Measurements from ENCODE around the gene HTT. TPM values are rescaled to one million over a fixed set of nuclear protein-coding genes. Genes with fewer than 3 reads are reported as not detected.

Gene HTT
- total and polyA plus RNA-seq, 9 of the 15 experiments (the other 6 are each of a cell fraction or from before 2014, with no cell fraction given): 0.66 to 31.6 (median 14.7) TPM

DNA sequence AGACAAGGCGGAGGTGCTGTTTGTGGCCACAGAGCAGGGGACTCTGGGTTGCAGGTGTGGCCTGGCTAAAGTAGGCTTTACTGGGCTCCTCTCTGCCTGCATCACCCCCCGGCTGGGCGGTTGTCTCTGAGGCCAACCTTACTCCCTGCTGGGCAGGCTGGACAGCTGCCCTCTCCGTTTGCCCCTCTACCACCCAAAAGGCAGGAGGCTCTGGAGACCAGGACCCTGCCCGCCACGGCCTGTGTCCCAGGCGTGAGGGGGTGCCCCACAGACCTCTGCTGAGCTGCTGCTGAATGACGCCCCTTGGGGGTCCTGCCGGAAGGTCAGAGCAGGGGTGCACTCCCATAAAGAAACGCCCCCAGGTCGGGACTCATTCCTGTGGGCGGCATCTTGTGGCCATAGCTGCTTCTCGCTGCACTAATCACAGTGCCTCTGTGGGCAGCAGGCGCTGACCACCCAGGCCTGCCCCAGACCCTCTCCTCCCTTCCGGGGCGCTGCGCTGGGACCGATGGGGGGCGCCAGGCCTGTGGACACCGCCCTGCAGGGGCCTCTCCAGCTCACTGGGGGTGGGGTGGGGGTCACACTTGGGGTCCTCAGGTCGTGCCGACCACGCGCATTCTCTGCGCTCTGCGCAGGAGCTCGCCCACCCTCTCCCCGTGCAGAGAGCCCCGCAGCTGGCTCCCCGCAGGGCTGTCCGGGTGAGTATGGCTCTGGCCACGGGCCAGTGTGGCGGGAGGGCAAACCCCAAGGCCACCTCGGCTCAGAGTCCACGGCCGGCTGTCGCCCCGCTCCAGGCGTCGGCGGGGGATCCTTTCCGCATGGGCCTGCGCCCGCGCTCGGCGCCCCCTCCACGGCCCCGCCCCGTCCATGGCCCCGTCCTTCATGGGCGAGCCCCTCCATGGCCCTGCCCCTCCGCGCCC is 1.1 kb upstream of the HTT start:
- H3K36me3 ChIP-seq (ENCODE audit: control insufficient read depth, insufficient read depth, low read length): no peaks in the 10 kb centered on the region
- FAIRE-seq: no peak
- CTCF ChIA-PET (ENCODE audit: low intra/inter-chr PET ratio): no interaction called here
- peak overlapping the region; percentile 78 for H3K4me2 ChIP-seq (ENCODE audit: insufficient read depth, low read length)
- H3K79me2 ChIP-seq (ENCODE audit: control insufficient read depth, insufficient read depth, low read length): peaks cover 29% of the 10 kb centered on the region
- POLR2A ChIA-PET: interaction anchor here (1.0 to 1.2 kb wide), 2 partner anchors 44 to 61 kb away, joined by 3 to 7 read pairs; no protein-coding TSS in a partner anchor
- H4K20me1 ChIP-seq (replicated peaks; ENCODE audit: control insufficient read depth, insufficient read depth, low read length): peaks cover 11% of the 10 kb centered on the region
- H2AFZ ChIP-seq (ENCODE audit: low read depth, low read length): peak overlapping the region; percentile 93
- H3K9ac ChIP-seq (ENCODE audit: insufficient read depth in 1 of 2, low read depth in 2 of 2, low read length in 2 of 2): peak overlapping the region; percentile 22 to 90; a peak in 3 of 4 replicates
- no peaks in the 10 kb centered on the region for H3K9me1 ChIP-seq (ENCODE audit: control insufficient read depth, insufficient read depth, low read length)
- H3K27me3 ChIP-seq (ENCODE audit: control insufficient read depth in 2 of 2, insufficient read depth in 2 of 2, low read length in 2 of 2): peaks cover 4 to 19% of the 10 kb centered on the region in 2 experiments; a peak in 2 of 5 replicates
- no TSS peak for BruUV-seq (replicated peaks)
- H3K4me1 ChIP-seq (replicated peaks in 1 of 2; ENCODE audit: control insufficient read depth in 2 of 2, insufficient read depth in 2 of 2, low read length in 2 of 2): peaks cover 7 to 16% of the 10 kb centered on the region in 2 experiments
- 0 out of 3 replicates have a peak overlapping the region, but pooled peaks have one; percentile 26 for H3K27ac ChIP-seq (ENCODE audit: extremely low read depth, low read depth, low read length)
- intact Hi-C loops (cut with micrococcal nuclease): no loop called here
- in situ Hi-C loops (cut with MboI): no loop called here
- WGBS (ENCODE audit: insufficient coverage, low coverage, missing lambda C conversion rate): 20% methylated on average over 15 of the region's 54 CpGs
- DNase-seq (ENCODE audit: extremely low read depth in 1 of 4, low spot score in 3 of 4): no peak
- no peaks in the 10 kb centered on the region for H3K9me3 ChIP-seq (replicated peaks; ENCODE audit: control insufficient read depth, insufficient read depth, low read depth, low read length)
- peak overlapping the region; percentile 56 for H3K4me3 ChIP-seq
- peak; percentile 82 for ATAC-seq
- TF ChIP-seq, protein P1, sequence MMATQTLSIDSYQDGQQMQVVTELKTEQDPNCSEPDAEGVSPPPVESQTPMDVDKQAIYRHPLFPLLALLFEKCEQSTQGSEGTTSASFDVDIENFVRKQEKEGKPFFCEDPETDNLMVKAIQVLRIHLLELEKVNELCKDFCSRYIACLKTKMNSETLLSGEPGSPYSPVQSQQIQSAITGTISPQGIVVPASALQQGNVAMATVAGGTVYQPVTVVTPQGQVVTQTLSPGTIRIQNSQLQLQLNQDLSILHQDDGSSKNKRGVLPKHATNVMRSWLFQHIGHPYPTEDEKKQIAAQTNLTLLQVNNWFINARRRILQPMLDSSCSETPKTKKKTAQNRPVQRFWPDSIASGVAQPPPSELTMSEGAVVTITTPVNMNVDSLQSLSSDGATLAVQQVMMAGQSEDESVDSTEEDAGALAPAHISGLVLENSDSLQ (IDR thresholded peaks at IDR 0.05): no peak
- TF ChIP-seq, protein P2, sequence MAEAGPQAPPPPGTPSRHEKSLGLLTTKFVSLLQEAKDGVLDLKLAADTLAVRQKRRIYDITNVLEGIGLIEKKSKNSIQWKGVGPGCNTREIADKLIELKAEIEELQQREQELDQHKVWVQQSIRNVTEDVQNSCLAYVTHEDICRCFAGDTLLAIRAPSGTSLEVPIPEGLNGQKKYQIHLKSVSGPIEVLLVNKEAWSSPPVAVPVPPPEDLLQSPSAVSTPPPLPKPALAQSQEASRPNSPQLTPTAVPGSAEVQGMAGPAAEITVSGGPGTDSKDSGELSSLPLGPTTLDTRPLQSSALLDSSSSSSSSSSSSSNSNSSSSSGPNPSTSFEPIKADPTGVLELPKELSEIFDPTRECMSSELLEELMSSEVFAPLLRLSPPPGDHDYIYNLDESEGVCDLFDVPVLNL (CRISPR knock-in tag; IDR thresholded peaks at IDR 0.05; ENCODE audit: low read depth): no peak
- TF ChIP-seq NCOR1 (IDR thresholded peaks at IDR 0.05) (no peak), HNRNPL (IDR thresholded peaks at IDR 0.05; ENCODE audit: low read depth, low read length) (no peak), KAT8 (IDR thresholded peaks at IDR 0.05; ENCODE audit: low read depth) (no peak), SMC3 (conservative IDR thresholded peaks at IDR 0.05; ENCODE audit: insufficient read depth, low read depth, low read length) (no peak), NR4A1 (CRISPR knock-in tag; IDR thresholded peaks at IDR 0.05) (no peak), NR4A1 (tag; IDR thresholded peaks at IDR 0.05) (no peak), EWSR1 (IDR thresholded peaks at IDR 0.05; ENCODE audit: borderline replicate concordance, low read depth, partially characterized antibody) (no peak), XRCC3 (IDR thresholded peaks at IDR 0.05) (no peak)
- TF ChIP-seq, protein P3, sequence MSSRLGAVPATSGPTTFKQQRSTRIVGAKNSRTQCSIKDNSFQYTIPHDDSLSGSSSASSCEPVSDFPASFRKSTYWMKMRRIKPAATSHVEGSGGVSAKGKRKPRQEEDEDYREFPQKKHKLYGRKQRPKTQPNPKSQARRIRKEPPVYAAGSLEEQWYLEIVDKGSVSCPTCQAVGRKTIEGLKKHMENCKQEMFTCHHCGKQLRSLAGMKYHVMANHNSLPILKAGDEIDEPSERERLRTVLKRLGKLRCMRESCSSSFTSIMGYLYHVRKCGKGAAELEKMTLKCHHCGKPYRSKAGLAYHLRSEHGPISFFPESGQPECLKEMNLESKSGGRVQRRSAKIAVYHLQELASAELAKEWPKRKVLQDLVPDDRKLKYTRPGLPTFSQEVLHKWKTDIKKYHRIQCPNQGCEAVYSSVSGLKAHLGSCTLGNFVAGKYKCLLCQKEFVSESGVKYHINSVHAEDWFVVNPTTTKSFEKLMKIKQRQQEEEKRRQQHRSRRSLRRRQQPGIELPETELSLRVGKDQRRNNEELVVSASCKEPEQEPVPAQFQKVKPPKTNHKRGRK (tag; IDR thresholded peaks at IDR 0.05): no peak
- TF ChIP-seq, protein P4, sequence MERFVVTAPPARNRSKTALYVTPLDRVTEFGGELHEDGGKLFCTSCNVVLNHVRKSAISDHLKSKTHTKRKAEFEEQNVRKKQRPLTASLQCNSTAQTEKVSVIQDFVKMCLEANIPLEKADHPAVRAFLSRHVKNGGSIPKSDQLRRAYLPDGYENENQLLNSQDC (CRISPR knock-in tag; IDR thresholded peaks at IDR 0.05): no peak
- TF ChIP-seq, protein P5, sequence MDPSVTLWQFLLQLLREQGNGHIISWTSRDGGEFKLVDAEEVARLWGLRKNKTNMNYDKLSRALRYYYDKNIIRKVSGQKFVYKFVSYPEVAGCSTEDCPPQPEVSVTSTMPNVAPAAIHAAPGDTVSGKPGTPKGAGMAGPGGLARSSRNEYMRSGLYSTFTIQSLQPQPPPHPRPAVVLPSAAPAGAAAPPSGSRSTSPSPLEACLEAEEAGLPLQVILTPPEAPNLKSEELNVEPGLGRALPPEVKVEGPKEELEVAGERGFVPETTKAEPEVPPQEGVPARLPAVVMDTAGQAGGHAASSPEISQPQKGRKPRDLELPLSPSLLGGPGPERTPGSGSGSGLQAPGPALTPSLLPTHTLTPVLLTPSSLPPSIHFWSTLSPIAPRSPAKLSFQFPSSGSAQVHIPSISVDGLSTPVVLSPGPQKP (CRISPR knock-in tag; IDR thresholded peaks at IDR 0.05): no peak
- TF ChIP-seq, protein P6, sequence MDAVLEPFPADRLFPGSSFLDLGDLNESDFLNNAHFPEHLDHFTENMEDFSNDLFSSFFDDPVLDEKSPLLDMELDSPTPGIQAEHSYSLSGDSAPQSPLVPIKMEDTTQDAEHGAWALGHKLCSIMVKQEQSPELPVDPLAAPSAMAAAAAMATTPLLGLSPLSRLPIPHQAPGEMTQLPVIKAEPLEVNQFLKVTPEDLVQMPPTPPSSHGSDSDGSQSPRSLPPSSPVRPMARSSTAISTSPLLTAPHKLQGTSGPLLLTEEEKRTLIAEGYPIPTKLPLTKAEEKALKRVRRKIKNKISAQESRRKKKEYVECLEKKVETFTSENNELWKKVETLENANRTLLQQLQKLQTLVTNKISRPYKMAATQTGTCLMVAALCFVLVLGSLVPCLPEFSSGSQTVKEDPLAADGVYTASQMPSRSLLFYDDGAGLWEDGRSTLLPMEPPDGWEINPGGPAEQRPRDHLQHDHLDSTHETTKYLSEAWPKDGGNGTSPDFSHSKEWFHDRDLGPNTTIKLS (IDR thresholded peaks at IDR 0.05; ENCODE audit: borderline replicate concordance, low read depth): no peak
